Lower lobe of right lung (tissue), 2 donors: Measurements from ENCODE around the gene PBRM1. TPM values are rescaled to one million over a fixed set of nuclear protein-coding genes. Genes with fewer than 3 reads are reported as not detected.

ENCODE experiments used
- ATAC-seq, 2 donors: fragments of 200-7000 bp; cut with Tn5 transposase; one replicate each; pipeline ENCODE4 v1.9.1; 2020 to 2022; ENCODE audit warnings: mild to moderate bottlenecking in 2 of 2, moderate library complexity in 2 of 2
- DNase-seq: peaks from one replicate; pipeline ENCODE4 v3.0.0-alpha.2; 2020
- H3K27ac ChIP-seq: fragments of 200-600 bp; one replicate; pipeline ENCODE4 v1.8.0; 2022
- H3K27me3 ChIP-seq: fragments of 200-600 bp; one replicate; pipeline ENCODE4 v1.8.0; 2022; ENCODE audit warnings: low read depth
- H3K36me3 ChIP-seq: fragments of 200-600 bp; one replicate; pipeline ENCODE4 v1.8.0; 2022; ENCODE audit warnings: mild to moderate bottlenecking
- H3K4me1 ChIP-seq: fragments of 200-600 bp; one replicate; pipeline ENCODE4 v1.8.0; 2022
- H3K4me3 ChIP-seq: fragments of 200-600 bp; one replicate; pipeline ENCODE4 v1.8.0; 2022; ENCODE audit warnings: mild to moderate bottlenecking
- H3K9me3 ChIP-seq: fragments of 200-600 bp; one replicate; pipeline ENCODE4 v1.8.0; 2022
- CTCF ChIP-seq: fragments of 200-600 bp; IDR thresholded peaks from one replicate; pipeline ENCODE4 v1.8.0; 2022; ENCODE audit warnings: antibody characterized with exemption, mild to moderate bottlenecking
- intact Hi-C: fragments of 100-400 bp; cut with DNase I; formaldehyde crosslinking; loops from one replicate; pipeline ENCODE4 v1.11.0; 2022
- total RNA-seq: library from RNA; stranded (reverse); fragmentation: NEBNext Ultra II Directional; extraction: Animal tissue kit (Norgen Biotek cat#: 25700); gene quantifications from one replicate; pipeline ENCODE4 v1.2.1, GENCODE V29; 2021
- donor health status: DM: no; HTN: yes; CAD: no; lungs with severe emphysema.

The PBRM1 gene
- total RNA-seq, 1 donor from 2014 or later, result 88.3 TPM

DNA sequence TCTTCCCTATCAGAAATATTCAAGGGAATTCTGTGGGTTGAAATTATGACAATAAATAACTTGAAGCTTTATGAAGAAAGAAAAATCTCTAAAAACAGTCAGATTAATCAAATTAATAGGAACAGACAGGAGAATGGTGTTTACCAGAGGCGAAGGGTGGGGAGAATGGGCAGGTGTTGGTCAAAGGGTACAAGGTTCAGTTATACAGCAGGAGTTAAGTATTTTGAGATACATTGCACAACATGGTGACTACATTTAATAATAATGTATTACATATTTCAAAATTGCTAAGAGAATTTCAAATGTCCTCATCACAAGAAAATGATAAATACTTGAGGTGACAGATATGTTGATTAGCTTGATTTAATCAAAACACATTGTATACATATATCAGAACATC is 38.8 kb upstream of the PBRM1 start:
- Histone ChIP-seq H3K27me3 (no peaks in the 10 kb centered on the region), H3K9me3 (peaks cover 5% of the 10 kb centered on the region), H3K27ac (no peak overlapping the region), H3K4me1 (peaks cover 15% of the 10 kb centered on the region), H3K36me3 (peaks cover 1% of the 10 kb centered on the region), H3K4me3 (no peak overlapping the region)
- no peak for TF ChIP-seq CTCF
- intact Hi-C loops, result no loop called here
- DNase-seq (no peak), ATAC-seq (no peak)

DNA sequence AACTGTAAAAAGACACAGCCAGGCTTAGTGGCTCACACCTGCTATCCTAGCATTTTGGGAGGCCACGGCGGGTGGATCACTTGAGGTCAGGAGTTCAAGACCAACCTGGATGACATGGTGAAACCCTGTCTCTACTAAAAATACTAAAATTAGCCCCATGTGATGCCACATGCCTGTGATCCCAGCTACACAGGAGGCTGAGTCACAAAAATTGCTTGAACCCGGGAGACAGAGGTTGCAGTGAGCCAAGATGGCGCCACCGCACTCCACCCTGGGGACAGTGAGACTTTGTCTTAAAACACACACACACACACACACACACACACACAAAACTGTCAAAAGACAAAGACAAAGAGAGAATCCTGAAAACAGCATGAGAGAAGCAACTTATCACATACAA is 38.2 kb upstream of the PBRM1 start:
- Histone ChIP-seq H3K4me3 (no peak overlapping the region), H3K27ac (no peak overlapping the region), H3K27me3 (no peaks in the 10 kb centered on the region), H3K9me3 (peaks cover under 1% of the 10 kb centered on the region), H3K4me1 (peaks cover 15% of the 10 kb centered on the region), H3K36me3 (no peaks in the 10 kb centered on the region)
- ATAC-seq, result no peak
- no peak for DNase-seq
- intact Hi-C loops, result no loop called here
- no peak for TF ChIP-seq CTCF

- no peak for ATAC-seq
- intact Hi-C loops, result no loop called here
- H3K9me3 ChIP-seq, result no peaks in the 10 kb centered on the region
- H3K27ac ChIP-seq, result no peak overlapping the region
- H3K36me3 ChIP-seq, result peaks cover 6% of the 10 kb centered on the region
- DNase-seq, result no peak
- no peak for TF ChIP-seq CTCF
- H3K4me3 ChIP-seq, result no peak overlapping the region
- H3K27me3 ChIP-seq, result no peaks in the 10 kb centered on the region
- peaks cover 15% of the 10 kb centered on the region for H3K4me1 ChIP-seq
Measured at GRCh38 chr3:52722491-52722890, 36.8 kb upstream of the PBRM1 start.

GRCh38 chr3:52721730-52722008 is 36.0 kb upstream of the PBRM1 start:
- Histone ChIP-seq H3K9me3 (no peaks in the 10 kb centered on the region), H3K4me1 (peaks cover 15% of the 10 kb centered on the region), H3K36me3 (peaks cover 6% of the 10 kb centered on the region), H3K27ac (no peak overlapping the region), H3K27me3 (no peaks in the 10 kb centered on the region), H3K4me3 (no peak overlapping the region)
- DNase-seq, result no peak
- intact Hi-C loops, result no loop called here
- no peak for ATAC-seq
- TF ChIP-seq CTCF, result no peak

DNA sequence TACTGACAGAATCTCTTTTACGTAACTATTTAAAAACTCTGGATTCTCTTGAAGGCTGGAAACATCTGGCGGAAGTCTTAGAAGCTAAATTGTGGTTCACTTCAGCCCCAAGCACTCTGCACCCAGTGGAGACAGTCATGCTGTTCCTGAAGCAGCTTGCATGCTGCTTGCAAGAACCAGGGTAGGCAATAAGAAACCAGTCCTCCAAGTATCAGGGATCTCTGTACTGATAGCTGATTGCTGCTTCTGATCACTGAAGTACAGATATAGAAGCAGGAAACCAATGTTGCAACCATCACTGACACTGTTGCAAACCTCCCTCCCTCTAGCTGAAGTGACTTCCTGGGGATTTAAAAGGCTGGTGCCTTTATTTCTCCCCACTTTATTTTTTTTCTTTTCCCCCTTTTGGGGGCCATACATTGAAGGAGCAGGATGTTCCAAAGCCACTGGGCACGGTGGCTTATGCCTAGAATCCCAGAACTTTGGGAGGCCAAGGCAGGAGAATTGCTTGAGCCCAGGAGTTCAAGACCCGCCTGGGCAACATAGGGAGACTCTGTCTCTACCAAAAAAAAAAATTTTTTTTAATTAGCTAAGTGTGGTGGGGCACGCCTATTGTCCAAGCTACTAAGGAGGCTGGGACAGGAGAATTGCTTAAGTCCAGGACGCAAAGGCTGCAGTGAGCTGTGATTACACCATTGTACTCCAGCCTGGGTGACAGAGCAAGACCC is 35.5 kb upstream of the PBRM1 start:
- peak; percentile 42 to 61 for ATAC-seq
- intact Hi-C loops, result no loop called here
- H3K36me3 ChIP-seq, result peaks cover 6% of the 10 kb centered on the region
- H3K27me3 ChIP-seq, result no peaks in the 10 kb centered on the region
- DNase-seq, result no peak
- H3K4me1 ChIP-seq, result peaks cover 15% of the 10 kb centered on the region
- no peak for TF ChIP-seq CTCF
- no peak overlapping the region for H3K4me3 ChIP-seq
- peak overlapping the region; percentile 13 for H3K27ac ChIP-seq
- H3K9me3 ChIP-seq, result no peaks in the 10 kb centered on the region

DNA sequence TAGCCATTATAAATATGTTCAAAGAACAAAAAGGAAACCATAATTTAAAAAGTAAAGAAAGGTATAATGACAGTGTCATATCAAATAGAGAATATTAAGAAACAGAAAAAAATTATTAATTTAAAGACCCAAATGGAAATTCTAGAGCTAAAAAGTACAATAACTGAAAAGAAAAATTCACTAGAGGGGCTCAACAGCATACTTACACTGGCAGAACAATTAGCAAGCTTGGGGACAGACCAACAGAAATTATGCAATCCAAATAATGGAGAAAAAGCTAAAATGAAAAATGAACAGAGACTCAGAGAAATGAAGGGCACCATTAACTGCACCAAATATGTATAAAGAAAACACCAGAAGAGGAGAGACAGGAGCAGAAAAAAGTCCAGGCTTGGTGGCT is 33.9 kb upstream of the PBRM1 start:
- Histone ChIP-seq H3K9me3 (no peaks in the 10 kb centered on the region), H3K36me3 (peaks cover 6% of the 10 kb centered on the region), H3K4me1 (peaks cover 15% of the 10 kb centered on the region), H3K4me3 (no peak overlapping the region), H3K27me3 (no peaks in the 10 kb centered on the region), H3K27ac (no peak overlapping the region)
- DNase-seq (no peak), ATAC-seq (no peak)
- intact Hi-C loops, result no loop called here
- TF ChIP-seq CTCF, result no peak
